Mucosa of descending colon (tissue), 3 donors: Measurements from ENCODE around the gene LRRN4CL. TPM values are rescaled to one million over a fixed set of nuclear protein-coding genes. Genes with fewer than 3 reads are reported as not detected.
A peak's percentile ranks its signal among the peaks of the same experiment; 100 is the strongest.

Experiments
- ATAC-seq: fragments of 200-7000 bp; cut with Tn5 transposase; one replicate; pipeline ENCODE4 v1.9.1; 2020; ENCODE audit warnings: mild to moderate bottlenecking, moderate library complexity
- DNase-seq, 3 donors: peaks; one replicate each; pipeline ENCODE4 v3.0.0-alpha.2; 2020
- H3K36me3 ChIP-seq: fragments of 200-600 bp; one replicate; pipeline ENCODE4 v1.8.0; 2021; ENCODE audit warnings: low read depth, mild to moderate bottlenecking
- H3K4me1 ChIP-seq: fragments of 200-600 bp; one replicate; pipeline ENCODE4 v1.8.0; 2021; ENCODE audit warnings: low read depth, mild to moderate bottlenecking
- H3K4me3 ChIP-seq: fragments of 200-600 bp; one replicate; pipeline ENCODE4 v1.8.0; 2021; ENCODE audit warnings: mild to moderate bottlenecking
- H3K9me3 ChIP-seq: fragments of 200-600 bp; one replicate; pipeline ENCODE4 v1.8.0; 2021; ENCODE audit warnings: mild to moderate bottlenecking
- CTCF ChIP-seq: fragments of 200-600 bp; IDR thresholded peaks from one replicate; pipeline ENCODE4 v1.8.0; 2022; ENCODE audit warnings: antibody characterized with exemption, mild to moderate bottlenecking
- intact Hi-C, 2 donors: fragments of 100-400 bp; cut with DNase I in 1 of 2; cut with micrococcal nuclease in 1 of 2; formaldehyde crosslinking; loops; one replicate each; pipeline versions ENCODE4 v1.11.0 to v1.11.1; 2022; cut with DNase I, micrococcal nuclease
- total RNA-seq, 3 donors: library from RNA; stranded (reverse); fragmentation: NEBNext Ultra II Directional in 2 of 3; extraction: Animal tissue kit (Norgen Biotek cat#: 25700) in 2 of 3; gene quantifications; one replicate each; pipeline versions ENCODE4 v1.2.1 to v1.2.4, GENCODE V29; 2021 to 2023
- donor health status: DM: no; HTN: no; CAD: no; lungs with moderate emphysema.
- donor health status: DM: no; HTN: no; CAD: no.
- donor health status: DM: no; HTN: yes; CAD: no.

LRRN4CL gene
- total RNA-seq, 3 donors from 2014 or later, result 1.2 to 11.5 (median 5.6) TPM

GRCh38 chr11:62724171-62724570, 34.8 kb upstream of the LRRN4CL start:
- ATAC-seq (no peak), DNase-seq (no peak)
- Histone ChIP-seq H3K9me3 (no peaks in the 10 kb centered on the region), H3K4me3 (no peak overlapping the region), H3K36me3 (peaks cover 28% of the 10 kb centered on the region), H3K4me1 (peaks cover 17% of the 10 kb centered on the region)
- no peak for TF ChIP-seq CTCF
- intact Hi-C loops, result no loop called here

GRCh38 chr11:62721994-62722393, 32.7 kb upstream of the LRRN4CL start:
- intact Hi-C loops, result no loop called here
- peaks cover 45% of the 10 kb centered on the region for H3K36me3 ChIP-seq
- no peak for DNase-seq

GRCh38 chr11:62719302-62719978, 30.1 kb upstream of the LRRN4CL start:
- no peak for ATAC-seq

More at GRCh38 chr11:62721994-62722393, 32.7 kb upstream of the LRRN4CL start:
- no peaks in the 10 kb centered on the region for H3K9me3 ChIP-seq
- no peak for TF ChIP-seq CTCF
- no peak for ATAC-seq
- peaks cover 17% of the 10 kb centered on the region for H3K4me1 ChIP-seq
- H3K4me3 ChIP-seq, result no peak overlapping the region

GRCh38 chr11:62716816-62717215, 27.5 kb upstream of the LRRN4CL start:
- DNase-seq, result peak in 1 of 3 donors; percentile 34
- TF ChIP-seq CTCF, result no peak
- H3K4me3 ChIP-seq, result no peak overlapping the region
- H3K9me3 ChIP-seq, result no peaks in the 10 kb centered on the region
- peaks cover 47% of the 10 kb centered on the region for H3K36me3 ChIP-seq
- intact Hi-C loops, result no loop called here
- no peak for ATAC-seq
- H3K4me1 ChIP-seq, result peaks cover 6% of the 10 kb centered on the region

More at GRCh38 chr11:62719302-62719978, 30.1 kb upstream of the LRRN4CL start:
- no peak for TF ChIP-seq CTCF
- no peak overlapping the region for H3K4me3 ChIP-seq
- DNase-seq, result no peak
- no peaks in the 10 kb centered on the region for H3K9me3 ChIP-seq
- H3K4me1 ChIP-seq, result peaks cover 5% of the 10 kb centered on the region
- peaks cover 55% of the 10 kb centered on the region for H3K36me3 ChIP-seq
- intact Hi-C loops, result no loop called here

- H3K4me1 ChIP-seq, result peaks cover 6% of the 10 kb centered on the region
- H3K4me3 ChIP-seq, result no peak overlapping the region
- H3K9me3 ChIP-seq, result no peaks in the 10 kb centered on the region
- no peak for DNase-seq
- intact Hi-C loops, result no loop called here
- no peak for ATAC-seq
- no peak for TF ChIP-seq CTCF
- peaks cover 43% of the 10 kb centered on the region for H3K36me3 ChIP-seq
Observed at GRCh38 chr11:62716206-62716605, 26.9 kb upstream of the LRRN4CL start.
